Measurements from ENCODE around the gene EXOC1.

- TF ChIP-seq, protein P1, sequence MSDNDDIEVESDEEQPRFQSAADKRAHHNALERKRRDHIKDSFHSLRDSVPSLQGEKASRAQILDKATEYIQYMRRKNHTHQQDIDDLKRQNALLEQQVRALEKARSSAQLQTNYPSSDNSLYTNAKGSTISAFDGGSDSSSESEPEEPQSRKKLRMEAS (IDR thresholded peaks at IDR 0.05): no peak
- TF ChIP-seq, protein P2, sequence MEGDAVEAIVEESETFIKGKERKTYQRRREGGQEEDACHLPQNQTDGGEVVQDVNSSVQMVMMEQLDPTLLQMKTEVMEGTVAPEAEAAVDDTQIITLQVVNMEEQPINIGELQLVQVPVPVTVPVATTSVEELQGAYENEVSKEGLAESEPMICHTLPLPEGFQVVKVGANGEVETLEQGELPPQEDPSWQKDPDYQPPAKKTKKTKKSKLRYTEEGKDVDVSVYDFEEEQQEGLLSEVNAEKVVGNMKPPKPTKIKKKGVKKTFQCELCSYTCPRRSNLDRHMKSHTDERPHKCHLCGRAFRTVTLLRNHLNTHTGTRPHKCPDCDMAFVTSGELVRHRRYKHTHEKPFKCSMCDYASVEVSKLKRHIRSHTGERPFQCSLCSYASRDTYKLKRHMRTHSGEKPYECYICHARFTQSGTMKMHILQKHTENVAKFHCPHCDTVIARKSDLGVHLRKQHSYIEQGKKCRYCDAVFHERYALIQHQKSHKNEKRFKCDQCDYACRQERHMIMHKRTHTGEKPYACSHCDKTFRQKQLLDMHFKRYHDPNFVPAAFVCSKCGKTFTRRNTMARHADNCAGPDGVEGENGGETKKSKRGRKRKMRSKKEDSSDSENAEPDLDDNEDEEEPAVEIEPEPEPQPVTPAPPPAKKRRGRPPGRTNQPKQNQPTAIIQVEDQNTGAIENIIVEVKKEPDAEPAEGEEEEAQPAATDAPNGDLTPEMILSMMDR (IDR thresholded peaks at IDR 0.05; ENCODE audit: low read depth, low read length, missing input control): no peak
- TF ChIP-seq ATF3 (IDR thresholded peaks at IDR 0.05) (no peak), REST (IDR thresholded peaks at IDR 0.05) (no peak), TAF1 (conservative IDR thresholded peaks at IDR 0.05) (no peak), GABPA (IDR thresholded peaks at IDR 0.05 in 1 of 2, conservative IDR thresholded peaks at IDR 0.05 in 1 of 2) (no peak), RXRA (IDR thresholded peaks at IDR 0.05) (no peak), YY1 (IDR thresholded peaks at IDR 0.05) (no peak), SP1 (IDR thresholded peaks at IDR 0.05) (no peak)
- TF ChIP-seq, protein P3, sequence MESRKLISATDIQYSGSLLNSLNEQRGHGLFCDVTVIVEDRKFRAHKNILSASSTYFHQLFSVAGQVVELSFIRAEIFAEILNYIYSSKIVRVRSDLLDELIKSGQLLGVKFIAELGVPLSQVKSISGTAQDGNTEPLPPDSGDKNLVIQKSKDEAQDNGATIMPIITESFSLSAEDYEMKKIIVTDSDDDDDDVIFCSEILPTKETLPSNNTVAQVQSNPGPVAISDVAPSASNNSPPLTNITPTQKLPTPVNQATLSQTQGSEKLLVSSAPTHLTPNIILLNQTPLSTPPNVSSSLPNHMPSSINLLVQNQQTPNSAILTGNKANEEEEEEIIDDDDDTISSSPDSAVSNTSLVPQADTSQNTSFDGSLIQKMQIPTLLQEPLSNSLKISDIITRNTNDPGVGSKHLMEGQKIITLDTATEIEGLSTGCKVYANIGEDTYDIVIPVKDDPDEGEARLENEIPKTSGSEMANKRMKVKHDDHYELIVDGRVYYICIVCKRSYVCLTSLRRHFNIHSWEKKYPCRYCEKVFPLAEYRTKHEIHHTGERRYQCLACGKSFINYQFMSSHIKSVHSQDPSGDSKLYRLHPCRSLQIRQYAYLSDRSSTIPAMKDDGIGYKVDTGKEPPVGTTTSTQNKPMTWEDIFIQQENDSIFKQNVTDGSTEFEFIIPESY (IDR thresholded peaks at IDR 0.05): no peak
These were observed 54.0 kb downstream of the EXOC1 start for GRCh38 chr4:55907469-55907868.

All from liver (tissue), 3 donors.